HG02938 (cell line): ENCODE measurements around the gene KCNIP1.

ENCODE experiments used
- ATAC-seq: cut with Tn5 transposase; IDR thresholded peaks from one replicate; pipeline ENCODE4 v1.9.1; 2021; ENCODE audit warnings: mild to moderate bottlenecking, moderate library complexity; ENCODE audit not compliant: unreplicated experiment

KCNIP1 gene

GRCh38 chr5:170482511-170482910 lies 21.3 kb upstream of the KCNIP1 start:
- no peak for ATAC-seq

- no peak for ATAC-seq
Measured at GRCh38 chr5:170483701-170484458, 19.9 kb upstream of the KCNIP1 start.

GRCh38 chr5:170484459-170484831 lies 19.4 kb upstream of the KCNIP1 start:
- no peak for ATAC-seq

- ATAC-seq: no peak
Measured at GRCh38 chr5:170484847-170485615, 18.8 kb upstream of the KCNIP1 start.

- ATAC-seq: no peak
Measured at GRCh38 chr5:170485616-170485911, 18.3 kb upstream of the KCNIP1 start.

- ATAC-seq: no peak
Measured at GRCh38 chr5:170486371-170486770, 17.4 kb upstream of the KCNIP1 start.

GRCh38 chr5:170488570-170488969 lies 15.2 kb upstream of the KCNIP1 start:
- no peak for ATAC-seq

GRCh38 chr5:170489199-170489598 lies 14.6 kb upstream of the KCNIP1 start:
- no peak for ATAC-seq

GRCh38 chr5:170490381-170490780 lies 13.4 kb upstream of the KCNIP1 start:
- ATAC-seq: no peak

- no peak for ATAC-seq
Measured at GRCh38 chr5:170491479-170491878, 12.3 kb upstream of the KCNIP1 start.

- ATAC-seq: no peak
Measured at GRCh38 chr5:170493028-170493820, 10.6 kb upstream of the KCNIP1 start.

GRCh38 chr5:170494041-170494440 lies 9.8 kb upstream of the KCNIP1 start:
- ATAC-seq: no peak

- no peak for ATAC-seq
Measured at GRCh38 chr5:170495825-170496661, 7.8 kb upstream of the KCNIP1 start.

GRCh38 chr5:170496662-170497028 lies 7.2 kb upstream of the KCNIP1 start:
- ATAC-seq: no peak

- ATAC-seq: no peak
Measured at GRCh38 chr5:170497311-170498038, 6.3 kb upstream of the KCNIP1 start.

GRCh38 chr5:170498811-170499351 lies 4.9 kb upstream of the KCNIP1 start:
- ATAC-seq: no peak

- no peak for ATAC-seq
Measured at GRCh38 chr5:170499621-170500020, 4.2 kb upstream of the KCNIP1 start.

- ATAC-seq: no peak
Measured at GRCh38 chr5:170501361-170501760, 2.5 kb upstream of the KCNIP1 start.

GRCh38 chr5:170501931-170502330 lies 1.9 kb upstream of the KCNIP1 start:
- no peak for ATAC-seq
